Measurements from ENCODE around the gene SYCP3.

GRCh38 chr12:101781834-101782233 lies 42.6 kb upstream of the SYCP3 start:
- TF ChIP-seq CTCF (conservative IDR thresholded peaks at IDR 0.05 in 1 of 2, IDR thresholded peaks at IDR 0.05 in 1 of 2; ENCODE audit: low read depth in 1 of 2, low read length in 2 of 2) = no peak
- no peak for TF ChIP-seq EZH2 (IDR thresholded peaks at IDR 0.05; ENCODE audit: low read length, missing control alignments)
